K562 (cell line): ENCODE measurements around the gene CALML4. TPM values are rescaled to one million over a fixed set of nuclear protein-coding genes. Genes with fewer than 3 reads are reported as not detected.

Source experiments
- ATAC-seq: fragments of 200-7000 bp; cut with Tn5 transposase; 3 replicates; pipeline ENCODE4 v1.9.1; 2020; ENCODE audit warnings: moderate library complexity
- BruUV-seq: library from RNA; stranded (reverse); fragments of 400-500 nt; replicated peaks from 2 replicates; lab custom pipeline; 2021; lab: Mats Ljungman, UMichigan
- CTCF ChIA-PET: fragments of 300-600 bp; formaldehyde crosslinking; extraction: SDS; loops from one replicate; lab custom pipeline; 2021; ENCODE audit warnings: low intra/inter-chr PET ratio; lab: Yijun Ruan, JAX
- POLR2A ChIA-PET: fragments of 300-600, 350-650 bp; sonication (Branson Sonifier 250); formaldehyde crosslinking; extraction: SDS; loops from one replicate; lab custom pipeline; 2021; ENCODE audit warnings: antibody characterized with exemption, inconsistent platforms; lab: Yijun Ruan, JAX
- DNase-seq, 4 experiments: peaks; one replicate each; pipeline versions ENCODE4 v3.0.0 to v3.0.0-alpha.2; 2011 to 2018; ENCODE audit warnings: low spot score in 3 of 4, mixed read lengths in 3 of 4; ENCODE audit errors: extremely low read depth in 1 of 4
- FAIRE-seq: peaks from 2 replicates; lab custom pipeline; 2011; peaks lifted over from hg19 to GRCh38; lab: Jason Lieb, UNC
- H2AFZ ChIP-seq: 2 replicates; pipeline ENCODE4 v1.6.0; 2011; ENCODE audit warnings: low read depth, low read length, control low read depth, inconsistent platforms
- H3K27ac ChIP-seq: fragments of 200-600 bp; 3 replicates; pipeline ENCODE4 v1.8.0; 2011; ENCODE audit warnings: low read depth, mild to moderate bottlenecking, control low read depth, inconsistent platforms, low read length, moderate library complexity, mixed read lengths; ENCODE audit errors: extremely low read depth
- H3K27me3 ChIP-seq, 2 experiments: fragments of 300-600 bp in 1 of 2; 2 replicates in 1 of 2; 3 replicates in 1 of 2; pipeline versions ENCODE4 v1.6.0 to v1.8.0; 2011; ENCODE audit warnings: inconsistent platforms in 2 of 2, low read length in 2 of 2, mild to moderate bottlenecking in 1 of 2, mixed read lengths in 1 of 2, moderate library complexity in 1 of 2; ENCODE audit not compliant: control insufficient read depth in 2 of 2, insufficient read depth in 2 of 2
- H3K36me3 ChIP-seq: fragments of 300-600 bp; 3 replicates; pipeline ENCODE4 v1.8.0; 2011; ENCODE audit warnings: mild to moderate bottlenecking, low read length, inconsistent platforms; ENCODE audit not compliant: control insufficient read depth, insufficient read depth
- H3K4me1 ChIP-seq, 2 experiments: fragments of 200-600 bp in 1 of 2; replicated peaks in 1 of 2; 2 replicates in 1 of 2; 3 replicates in 1 of 2; pipeline versions ENCODE4 v1.5.1 to v1.8.0; 2011; ENCODE audit warnings: inconsistent platforms in 2 of 2, low read length in 2 of 2, mild to moderate bottlenecking in 1 of 2, mixed read lengths in 1 of 2, moderate library complexity in 1 of 2; ENCODE audit not compliant: control insufficient read depth in 2 of 2, insufficient read depth in 2 of 2
- H3K4me2 ChIP-seq: 2 replicates; pipeline ENCODE4 v1.6.1; 2011; ENCODE audit warnings: low read length, control low read depth, inconsistent platforms, mixed read lengths; ENCODE audit not compliant: insufficient read depth
- H3K4me3 ChIP-seq: fragments of 200-600 bp; sonication (generic), shearing (Covaris generic); 2 replicates; pipeline ENCODE4 v1.5.1; 2016; ENCODE audit warnings: control low read depth, inconsistent platforms
- H3K79me2 ChIP-seq: fragments of 200-600 bp; 3 replicates; pipeline ENCODE4 v1.8.0; 2011; ENCODE audit warnings: low read length, inconsistent platforms; ENCODE audit not compliant: control insufficient read depth, insufficient read depth
- H3K9ac ChIP-seq, 2 experiments: 2 replicates each; pipeline versions ENCODE4 v1.6.0 to v1.6.1; 2011; ENCODE audit warnings: low read depth in 2 of 2, low read length in 2 of 2, control low read depth in 1 of 2, inconsistent platforms in 1 of 2, mild to moderate bottlenecking in 1 of 2, mixed read lengths in 1 of 2; ENCODE audit not compliant: insufficient read depth in 1 of 2
- H3K9me1 ChIP-seq: one replicate; pipeline ENCODE4 v1.6.0; 2011; ENCODE audit warnings: inconsistent platforms, mild to moderate bottlenecking, low read length, moderate library complexity; ENCODE audit not compliant: control insufficient read depth, insufficient read depth
- H3K9me3 ChIP-seq: replicated peaks from 2 replicates; pipeline ENCODE4 v1.5.1; 2011; ENCODE audit warnings: low read depth, low read length, inconsistent platforms; ENCODE audit not compliant: control insufficient read depth, insufficient read depth
- H4K20me1 ChIP-seq: replicated peaks from 2 replicates; pipeline ENCODE4 v1.6.1; 2011; ENCODE audit warnings: low read length, inconsistent platforms, mixed read lengths; ENCODE audit not compliant: control insufficient read depth, insufficient read depth
- ASH1L ChIP-seq: fragments of 450-650 bp; IDR thresholded peaks from 2 replicates; pipeline ENCODE4 v1.6.1; 2018; ENCODE audit warnings: borderline replicate concordance, mild to moderate bottlenecking, low read depth; ENCODE audit not compliant: partially characterized antibody
- CREB3 ChIP-seq: fragments of 450-650 bp; conservative IDR thresholded peaks from 2 replicates; pipeline ENCODE4 v1.6.1; 2016; ENCODE audit warnings: missing genetic modification characterization, low read depth, mild to moderate bottlenecking, missing compliant biosample characterization, moderate library complexity
- FOXK2 ChIP-seq, 2 experiments: fragments of 450-650 bp; IDR thresholded peaks in 1 of 2; conservative IDR thresholded peaks in 1 of 2; 2 replicates each; pipeline ENCODE4 v1.6.1; 2016; ENCODE audit warnings: low read depth in 2 of 2, mild to moderate bottlenecking in 1 of 2
- HDAC3 ChIP-seq: fragments of 450-650 bp; IDR thresholded peaks from 2 replicates; pipeline ENCODE4 v1.6.1; 2018; ENCODE audit warnings: borderline replicate concordance, mild to moderate bottlenecking, moderate library complexity; ENCODE audit not compliant: partially characterized antibody
- KAT8 ChIP-seq: fragments of 450-650 bp; IDR thresholded peaks from 2 replicates; pipeline ENCODE4 v1.6.1; 2016; ENCODE audit warnings: low read depth, mild to moderate bottlenecking
- KDM2B ChIP-seq: fragments of 250-450 bp; sonication (Bioruptor Pico); IDR thresholded peaks from 2 replicates; pipeline ENCODE4 v1.8.0; 2021; ENCODE audit warnings: mild to moderate bottlenecking, moderate library complexity
- MCM7 ChIP-seq, 2 experiments: fragments of 450-650 bp; IDR thresholded peaks; 2 replicates each; pipeline ENCODE4 v1.6.1; 2016 to 2018
- NFIC ChIP-seq: fragments of 450-650 bp; IDR thresholded peaks from 2 replicates; pipeline ENCODE4 v1.6.1; 2017; ENCODE audit warnings: mild to moderate bottlenecking, inconsistent platforms
- PCBP1 ChIP-seq: fragments of 200-400 bp; formaldehyde crosslinking; IDR thresholded peaks from 2 replicates; pipeline ENCODE4 v1.6.1; 2018; ENCODE audit warnings: mild to moderate bottlenecking, low read depth, low read length; ENCODE audit not compliant: poor library complexity, severe bottlenecking
- PHB2 ChIP-seq: fragments of 450-650 bp; IDR thresholded peaks from 2 replicates; pipeline ENCODE4 v1.6.1; 2017; ENCODE audit warnings: low read depth
- SMAD1 ChIP-seq: fragments of 150-350 bp; IDR thresholded peaks from 2 replicates; pipeline ENCODE4 v1.6.1; 2014; ENCODE audit warnings: low read length, low read depth; ENCODE audit not compliant: partially characterized antibody
- U2AF2 ChIP-seq: fragments of 200-400 bp; formaldehyde crosslinking; optimal IDR thresholded peaks from 2 replicates; pipeline ENCODE3; 2017; ENCODE audit warnings: low read depth, mild to moderate bottlenecking, low read length
- WHSC1 ChIP-seq: IDR thresholded peaks from one replicate; pipeline ENCODE4 v1.6.1; 2012; ENCODE audit warnings: low read length, control low read depth, inconsistent platforms
- ZHX1 ChIP-seq: fragments of 150-350 bp; conservative IDR thresholded peaks from 2 replicates; pipeline ENCODE4 v1.6.1; 2014; ENCODE audit warnings: low read length
- ZNF408 ChIP-seq: fragments of 250-450 bp; sonication (Bioruptor Pico); IDR thresholded peaks from 2 replicates; pipeline ENCODE4 v1.4.0; 2020; ENCODE audit warnings: low read depth, mild to moderate bottlenecking, moderate library complexity
- ZNF512 ChIP-seq: IDR thresholded peaks from 2 replicates; pipeline ENCODE4 v1.6.1; 2016; ENCODE audit warnings: missing genetic modification characterization, missing compliant biosample characterization
- WGBS: fragments of 100-300 bp; shearing (Covaris generic); methylation state at CpG from one replicate; pipeline ENCODE4 v1.1.6; 2016; ENCODE audit warnings: low coverage, mixed read lengths; ENCODE audit not compliant: insufficient coverage; ENCODE audit errors: missing lambda C conversion rate; 5-methylcytosine and 5-hydroxymethylcytosine counted together
- in situ Hi-C: fragments of 300-500 bp; cut with MboI; formaldehyde crosslinking; loops from 4 replicates; pipeline ENCODE4 v1.15.0; 2018; ENCODE audit warnings: inconsistent platforms, mixed read lengths
- intact Hi-C: fragments of 100-400 bp; cut with micrococcal nuclease; formaldehyde crosslinking; loops from 2 replicates; pipeline ENCODE4 v1.14.2; 2022
- polyA plus RNA-seq, 8 experiments: library from polyadenylated mRNA; depleted of rRNA in 4 of 8; stranded (reverse) in 5 of 8; unstranded in 3 of 8; fragments of >200 nt; fragmentation: Nextera tagmentation in 2 of 8; fragmentation: Illumina TruSeq in 1 of 8; extraction: Ambion mirVana in 2 of 8; extraction: Trizol in 1 of 8; gene quantifications; 2 replicates each; pipeline versions ENCODE4 v1.2.1 to v1.2.3, GENCODE V29; 2011 to 2014; ENCODE audit warnings: inconsistent platforms in 1 of 8, missing spikeins in 1 of 8
- total RNA-seq, 7 experiments: library from RNA; depleted of rRNA in 6 of 7; stranded (reverse); fragments of >200 nt in 6 of 7; fragmentation: Illumina TruSeq in 2 of 7; extraction: Trizol in 2 of 7; gene quantifications; 2 replicates each; pipeline versions ENCODE4 v1.2.1 to v1.2.3, GENCODE V29; 2011 to 2021; ENCODE audit warnings: low replicate concordance in 1 of 7

Gene CALML4
- total and polyA plus RNA-seq, 9 of the 15 experiments (the other 6 are each of a cell fraction or from before 2014, with no cell fraction given) = 2.8 to 30.6 (median 15.5) TPM

GRCh38 chr15:68157074-68157473 lies 48.1 kb downstream of the CALML4 start:
- Histone ChIP-seq H3K9ac (no peak overlapping the region), H3K4me1 (no peaks in the 10 kb centered on the region), H3K9me3 (no peaks in the 10 kb centered on the region), H3K4me3 (no peak overlapping the region), H3K4me2 (no peak overlapping the region), H3K79me2 (no peaks in the 10 kb centered on the region), H3K27ac (no peak overlapping the region), H3K9me1 (no peaks in the 10 kb centered on the region)
- ATAC-seq (no peak), FAIRE-seq (no peak)
- CTCF ChIA-PET = no interaction called here
- BruUV-seq = no TSS peak
- intact Hi-C loops (loop anchor here (10.0 kb wide), 1 partner anchor 102 kb away; the partner anchor contains the start of gene PIAS1), in situ Hi-C loops (no loop called here)
- TF ChIP-seq PCBP1 = no peak
- TF ChIP-seq KAT8 = no peak
- no peak for TF ChIP-seq SMAD1
- no peak for TF ChIP-seq KDM2B (CRISPR knock-in tag)
- TF ChIP-seq ZNF408 (CRISPR knock-in tag) = no peak
- TF ChIP-seq WHSC1 = no peak
- TF ChIP-seq MCM7 (IDR thresholded peaks at IDR 0.05) = no peak
- TF ChIP-seq HDAC3 = no peak
- TF ChIP-seq NFIC = no peak
- no peak for TF ChIP-seq FOXK2 (conservative IDR thresholded peaks at IDR 0.05 in 1 of 2, IDR thresholded peaks at IDR 0.05 in 1 of 2; ENCODE audit: low read depth in 2 of 2)
- TF ChIP-seq ASH1L = no peak
- TF ChIP-seq CREB3 = no peak
- no peak for TF ChIP-seq PHB2
- TF ChIP-seq ZHX1 = no peak
- no peak for TF ChIP-seq ZNF512 (tag)
- TF ChIP-seq U2AF2 = no peak
- TF ChIP-seq, all 486 proteins: peak for 0
- no peaks in the 10 kb centered on the region for H3K27me3 ChIP-seq
- no peak for DNase-seq
- POLR2A ChIA-PET = no interaction called here
- WGBS = 45% methylated on average over 1 of the region's 1 CpG
- no peaks in the 10 kb centered on the region for H4K20me1 ChIP-seq
- H3K36me3 ChIP-seq = peaks cover 66% of the 10 kb centered on the region
- no peak overlapping the region for H2AFZ ChIP-seq
